ENCODE measurements around the gene LYST.
"Not testable (repeated sequence)": the region's sequence is repeated elsewhere in the genome, so short reads cannot be mapped to it uniquely, and the experiment has no call there.

LYST gene

DNA sequence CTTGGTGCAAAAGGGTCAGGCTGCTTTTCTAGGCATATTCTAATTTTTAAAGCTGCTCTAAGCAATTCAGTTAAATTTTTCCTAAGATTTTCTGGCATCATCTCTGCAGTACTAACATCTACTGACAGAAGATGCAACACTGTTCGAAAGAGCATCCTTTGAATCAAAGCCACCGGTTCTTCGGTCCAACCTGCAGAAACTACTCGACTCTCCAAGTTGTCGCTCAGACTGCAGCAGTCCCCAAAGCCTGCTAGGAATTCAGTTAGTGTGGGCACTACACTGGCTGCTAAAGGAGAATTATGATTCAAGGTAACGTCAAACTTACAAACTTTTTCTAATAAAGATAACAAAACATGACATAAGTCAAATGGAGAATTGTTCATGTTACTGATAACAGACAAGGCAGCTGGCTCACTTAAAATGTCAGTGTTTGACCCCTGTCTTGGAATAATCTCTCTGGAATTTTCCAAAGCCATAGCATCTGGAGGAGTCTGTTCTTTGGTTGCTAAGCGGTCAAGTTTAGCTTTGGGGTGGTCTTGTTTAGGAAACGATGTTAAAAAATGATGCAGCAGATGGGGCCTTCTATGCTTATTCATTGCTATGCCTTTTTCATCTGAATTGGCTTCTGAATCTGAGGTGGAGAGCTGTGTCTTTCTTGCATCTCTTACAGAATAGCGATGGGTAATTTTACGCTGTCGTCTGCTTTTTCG is 56.9 kb downstream of the LYST start:
- DNase-seq: no peak

DNA sequence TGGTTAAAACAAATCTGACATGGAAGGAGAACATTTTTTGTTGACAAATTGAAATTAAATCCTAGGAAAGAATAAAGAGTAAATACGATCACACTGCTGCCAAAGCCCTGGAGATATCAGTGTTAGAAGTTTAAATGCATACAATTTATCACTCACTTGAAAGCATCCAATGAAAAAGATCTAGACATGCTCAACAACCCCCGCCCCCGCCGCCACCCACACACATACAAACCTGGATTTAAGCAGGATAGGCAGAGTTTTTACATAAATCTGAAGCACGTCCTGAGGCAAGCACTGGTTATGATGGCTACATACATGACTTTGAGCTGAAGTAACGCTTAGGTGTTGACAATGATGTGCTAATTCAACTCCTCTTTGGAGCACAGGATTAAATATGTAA is 58.5 kb downstream of the LYST start:
- no peak for DNase-seq

DNA sequence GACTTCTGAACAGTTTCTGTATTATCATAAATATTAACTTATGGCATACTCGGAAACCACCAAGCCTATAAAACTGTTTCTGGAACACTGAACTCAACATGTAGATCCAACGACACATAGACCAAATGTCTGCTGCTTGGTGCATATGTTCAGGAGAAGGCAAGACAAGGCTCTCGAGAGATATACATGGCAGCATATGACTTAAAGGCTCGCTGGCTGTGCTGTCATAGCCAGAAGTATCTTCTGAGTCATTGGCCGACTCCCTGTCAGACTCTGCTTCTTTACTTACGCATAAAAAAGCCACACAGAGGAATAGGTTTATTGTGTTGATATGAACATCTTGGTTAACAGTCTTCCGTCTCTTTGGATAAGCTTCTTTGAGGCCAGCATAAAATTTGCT is 60.6 kb downstream of the LYST start:
- no peak for DNase-seq

DNA sequence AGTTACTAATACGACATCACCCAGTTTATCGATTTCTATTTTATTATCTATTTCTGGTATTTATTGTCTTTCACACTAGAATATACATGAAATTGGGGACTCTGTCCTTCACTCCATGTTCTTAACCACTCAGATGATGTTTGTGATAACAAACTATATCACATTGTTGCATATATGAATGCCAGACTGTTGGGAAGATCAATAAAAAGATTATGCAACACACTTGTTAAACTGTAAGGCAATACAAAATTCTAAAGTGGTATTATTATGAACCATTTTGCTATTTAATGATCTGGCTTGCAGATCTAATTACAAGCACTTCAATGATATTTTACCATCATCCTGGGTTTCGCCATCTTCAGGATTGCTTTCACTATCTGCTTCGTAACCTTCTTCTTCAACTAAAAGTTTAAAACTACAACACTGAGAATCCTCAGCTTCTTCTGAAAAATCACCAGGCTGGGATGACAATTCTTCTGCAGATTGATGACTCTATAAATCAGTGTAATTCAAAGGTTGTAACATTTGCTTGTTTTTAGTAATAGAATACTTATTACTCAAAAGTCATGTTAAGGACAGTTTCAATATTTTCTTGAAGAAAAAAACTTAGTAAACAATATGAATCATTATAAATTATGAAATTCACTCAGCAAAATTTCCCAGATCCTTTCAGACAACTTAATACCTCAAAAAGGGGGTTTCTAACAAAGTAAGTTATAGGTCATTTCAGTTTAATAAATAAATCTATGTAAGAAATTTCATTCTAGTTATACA is 63.9 kb downstream of the LYST start:
- DNase-seq: no peak

DNA sequence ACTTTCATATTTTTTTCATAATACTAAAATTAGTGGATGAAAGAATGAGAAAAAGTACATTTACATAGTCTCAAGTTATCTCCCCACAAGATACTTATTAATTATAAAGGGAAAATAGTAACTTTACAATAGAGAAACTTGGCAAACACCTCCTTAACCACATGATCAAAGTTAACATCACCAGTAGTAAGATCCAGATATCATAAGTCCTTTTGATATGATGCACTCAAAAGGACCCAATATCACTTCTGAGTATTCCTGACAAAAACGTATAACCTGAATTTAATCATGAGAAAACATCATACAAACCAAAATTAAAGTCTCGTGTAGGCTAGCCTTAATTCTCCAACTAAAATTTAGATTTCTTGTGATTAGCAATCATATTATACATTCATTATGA is 67.4 kb downstream of the LYST start:
- no peak for DNase-seq

DNA sequence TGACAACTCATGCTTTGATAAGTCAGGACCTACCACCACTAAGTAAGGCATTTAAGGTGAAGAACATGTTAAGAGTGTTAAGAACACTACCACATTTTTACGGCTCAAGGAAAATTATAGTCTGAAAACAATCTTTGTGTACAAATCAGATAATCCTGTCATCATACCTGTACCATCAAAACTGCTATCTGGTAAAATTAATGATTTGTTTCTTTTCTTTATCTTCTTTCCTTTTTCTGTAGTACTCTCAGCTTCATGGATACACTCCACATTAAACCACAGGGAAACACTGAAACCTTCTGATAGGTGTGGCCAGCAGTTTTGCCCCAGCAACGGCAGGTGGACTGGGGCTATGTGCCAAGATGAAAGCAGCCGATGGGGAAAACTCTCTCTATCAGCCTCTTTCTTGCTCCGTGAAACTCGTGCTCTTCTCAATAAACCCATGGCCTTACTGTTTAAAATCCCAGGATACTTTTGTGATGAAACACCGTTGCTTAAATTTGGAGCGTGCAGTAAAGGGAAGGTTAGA is 75.1 kb downstream of the LYST start:
- DNase-seq: no peak

DNA sequence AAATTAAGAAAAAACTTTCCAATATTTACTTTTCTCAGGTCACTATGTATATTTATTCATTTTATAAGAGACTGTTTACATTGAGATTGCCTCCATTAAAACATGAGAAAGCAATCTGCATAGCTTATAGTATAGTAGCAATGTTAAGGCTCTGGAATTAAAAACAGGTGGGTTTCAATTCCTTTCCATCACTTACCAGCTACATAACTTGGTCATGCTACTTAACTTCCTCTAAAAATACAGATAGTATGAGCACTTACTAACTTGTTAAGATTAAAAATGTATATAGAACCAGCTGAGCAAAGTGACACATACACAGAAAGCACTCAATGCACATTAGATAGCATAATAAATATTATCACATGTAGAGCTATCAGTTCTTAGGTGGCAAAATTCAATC is 76.6 kb downstream of the LYST start:
- no peak for DNase-seq

GRCh38 chr1:235786227-235786898 is 80.3 kb downstream of the LYST start:
- DNase-seq: not testable (repeated sequence)

- no peak for DNase-seq
Measured at GRCh38 chr1:235784950-235785349, 81.8 kb downstream of the LYST start.

GRCh38 chr1:235783148-235783776 is 83.4 kb downstream of the LYST start:
- peak; percentile 20 for DNase-seq

DNA sequence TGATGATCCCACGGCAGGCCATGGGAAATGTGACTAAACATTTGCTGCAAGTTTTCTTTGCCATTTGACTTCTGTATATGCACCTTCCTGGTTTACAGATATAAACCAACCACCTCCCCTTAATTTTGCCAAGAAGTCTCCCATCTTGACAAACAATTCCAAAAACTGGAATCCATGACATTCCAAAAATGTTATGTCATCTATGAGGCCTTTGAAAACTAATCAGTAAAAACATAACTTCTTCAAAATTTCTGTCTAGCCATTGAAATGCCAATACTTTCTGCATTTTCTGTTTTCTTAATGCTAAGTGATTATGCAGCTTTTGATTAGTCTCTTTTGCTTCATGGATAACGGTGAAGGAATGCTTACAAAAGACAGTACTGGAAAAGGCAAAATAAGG is 84.1 kb downstream of the LYST start:
- no peak for DNase-seq

GRCh38 chr1:235781807-235782206 is 84.9 kb downstream of the LYST start:
- DNase-seq: no peak

- no peak for DNase-seq
Measured at GRCh38 chr1:235779770-235780169, 86.9 kb downstream of the LYST start.

GRCh38 chr1:235776396-235776795 is 90.3 kb downstream of the LYST start:
- DNase-seq: no peak

GRCh38 chr1:235775246-235775860 is 91.4 kb downstream of the LYST start:
- DNase-seq: no peak

- DNase-seq: no peak
Measured at GRCh38 chr1:235767795-235768194, 98.9 kb downstream of the LYST start.

GRCh38 chr1:235766794-235767285 is 99.9 kb downstream of the LYST start:
- DNase-seq: no peak

DNA sequence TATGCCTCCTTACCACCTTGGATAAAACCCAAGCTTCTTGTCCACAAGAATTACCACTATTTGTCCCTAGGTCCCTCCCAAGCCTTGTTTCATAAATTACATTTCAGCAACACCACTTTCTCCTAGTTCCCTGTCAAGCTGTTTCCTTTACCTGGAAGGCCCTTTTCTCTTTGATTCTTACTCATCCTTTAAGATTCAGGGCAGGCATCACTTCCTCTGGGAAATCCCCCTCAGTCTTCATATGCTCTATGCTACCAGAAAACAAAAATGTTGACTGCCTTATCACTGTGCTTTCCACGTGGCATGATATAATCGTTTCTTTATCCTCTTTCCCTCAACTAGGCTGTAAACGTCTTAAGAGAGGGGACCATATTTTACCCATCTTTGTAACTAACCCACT is 102.7 kb downstream of the LYST start:
- DNase-seq: no peak

GRCh38 chr1:235759336-235759735 is 107.4 kb downstream of the LYST start:
- no peak for DNase-seq

DNA sequence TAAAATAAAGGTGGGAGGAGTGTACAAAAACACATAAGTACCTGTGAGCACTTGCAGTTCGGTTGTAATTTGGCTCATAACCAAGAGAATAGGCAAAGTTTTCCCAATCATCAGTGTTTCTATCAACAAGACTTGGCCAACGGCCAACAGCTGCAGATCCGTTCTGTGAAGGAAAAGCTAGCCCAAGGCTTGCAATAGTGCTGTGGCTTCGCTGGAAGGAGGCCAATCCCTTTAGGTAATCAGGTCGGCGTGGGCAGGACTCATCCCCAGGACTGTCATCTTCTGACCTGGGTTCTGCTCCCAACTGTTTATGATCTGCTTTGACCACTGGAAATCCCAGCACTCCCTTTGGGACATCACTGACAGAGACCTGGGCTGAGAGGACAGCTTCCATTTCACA is 107.8 kb downstream of the LYST start:
- DNase-seq: peak; percentile 97

GRCh38 chr1:235757587-235758096 is 109.1 kb downstream of the LYST start:
- DNase-seq: no peak

- DNase-seq: not testable (repeated sequence)
Measured at GRCh38 chr1:235754186-235754585, 112.5 kb downstream of the LYST start.

All from COR-L47 (cell line).